ENCODE results near the gene PRKCA. TPM values are rescaled to one million over a fixed set of nuclear protein-coding genes. Genes with fewer than 3 reads are reported as not detected.

Gene PRKCA
- total and polyA plus RNA-seq, 4 donors = 3.0 to 14.1 (median 5.4) TPM

- WGBS = 90% methylated on average over 8 of the region's 8 CpGs
- no peak overlapping the region for H3K9ac ChIP-seq (ENCODE audit: low read depth in 1 of 2, low read length in 2 of 2)
- no peak overlapping the region for H3K4me3 ChIP-seq (ENCODE audit: low read depth in 1 of 3, low read length in 3 of 3)
- H3K27me3 ChIP-seq (ENCODE audit: control insufficient read depth in 4 of 4, insufficient read depth in 4 of 4, low read length in 3 of 4) = no peaks in the 10 kb centered on the region
- DNase-seq (ENCODE audit: low spot score) = no peak
- H3K4me1 ChIP-seq (ENCODE audit: control insufficient read depth in 4 of 4, insufficient read depth in 4 of 4, low read length in 3 of 4) = peaks cover 0 to 4% (median 1%) of the 10 kb centered on the region in 4 donors
- no peak for TF ChIP-seq RXRA (IDR thresholded peaks at IDR 0.05)
- TF ChIP-seq NR2F2 (IDR thresholded peaks at IDR 0.05) = no peak
- TF ChIP-seq ATF3 (IDR thresholded peaks at IDR 0.05) = no peak
- no peak for TF ChIP-seq HNF4A (conservative IDR thresholded peaks at IDR 0.05)
- TF ChIP-seq HNF4G (IDR thresholded peaks at IDR 0.05) = no peak
- TF ChIP-seq YY1 (IDR thresholded peaks at IDR 0.05) = no peak
- no peak for TF ChIP-seq RAD21 (IDR thresholded peaks at IDR 0.05)
- TF ChIP-seq ZBTB33 (IDR thresholded peaks at IDR 0.05) = no peak
- TF ChIP-seq EGR1 (IDR thresholded peaks at IDR 0.05; ENCODE audit: low read depth in 2 of 2) = no peak
- no peak for TF ChIP-seq MAX (IDR thresholded peaks at IDR 0.05)
- no peak for TF ChIP-seq GABPA (IDR thresholded peaks at IDR 0.05 in 1 of 2, conservative IDR thresholded peaks at IDR 0.05 in 1 of 2)
- no peak for TF ChIP-seq REST (IDR thresholded peaks at IDR 0.05)
- no peak for TF ChIP-seq SP1 (IDR thresholded peaks at IDR 0.05)
- no peak for TF ChIP-seq TAF1 (conservative IDR thresholded peaks at IDR 0.05)
- H3K27ac ChIP-seq (ENCODE audit: low read depth in 1 of 2, low read length in 2 of 2) = no peak overlapping the region
- no peaks in the 10 kb centered on the region for H3K9me3 ChIP-seq (ENCODE audit: control insufficient read depth in 4 of 4, low read length in 3 of 4)
- no peaks in the 10 kb centered on the region for H3K36me3 ChIP-seq (ENCODE audit: control insufficient read depth in 4 of 4, insufficient read depth in 3 of 4, low read depth in 1 of 4, low read length in 3 of 4)
Measured at GRCh38 chr17:66474806-66475497, 172.5 kb downstream of the PRKCA start.

- H3K9me3 ChIP-seq (ENCODE audit: control insufficient read depth in 4 of 4, low read length in 3 of 4) = no peaks in the 10 kb centered on the region
- no peak overlapping the region for H3K27ac ChIP-seq (ENCODE audit: low read depth in 1 of 2, low read length in 2 of 2)
- TF ChIP-seq RAD21 (IDR thresholded peaks at IDR 0.05) (no peak), TAF1 (conservative IDR thresholded peaks at IDR 0.05) (no peak), RXRA (IDR thresholded peaks at IDR 0.05) (no peak), HNF4G (IDR thresholded peaks at IDR 0.05) (no peak), SP1 (IDR thresholded peaks at IDR 0.05) (no peak), JUND (IDR thresholded peaks at IDR 0.05) (no peak), HNF4A (conservative IDR thresholded peaks at IDR 0.05) (no peak), REST (IDR thresholded peaks at IDR 0.05) (no peak), ZBTB33 (IDR thresholded peaks at IDR 0.05) (no peak), EGR1 (IDR thresholded peaks at IDR 0.05; ENCODE audit: low read depth in 2 of 2) (no peak), FOXA2 (IDR thresholded peaks at IDR 0.05) (no peak)
- H3K9ac ChIP-seq (ENCODE audit: low read depth in 1 of 2, low read length in 2 of 2) = no peak overlapping the region
- H3K4me1 ChIP-seq (ENCODE audit: control insufficient read depth in 4 of 4, insufficient read depth in 4 of 4, low read length in 3 of 4) = peaks cover 0 to 4% (median 1%) of the 10 kb centered on the region in 4 donors
- no peak for DNase-seq (ENCODE audit: low spot score)
- WGBS = 95% methylated on average over 6 of the region's 6 CpGs
- no peak overlapping the region for H3K4me3 ChIP-seq (ENCODE audit: low read depth in 1 of 3, low read length in 3 of 3)
- peaks cover 0 to 1% (median 0%) of the 10 kb centered on the region in 4 donors for H3K36me3 ChIP-seq (ENCODE audit: control insufficient read depth in 4 of 4, insufficient read depth in 3 of 4, low read depth in 1 of 4, low read length in 3 of 4)
- no peaks in the 10 kb centered on the region for H3K27me3 ChIP-seq (ENCODE audit: control insufficient read depth in 4 of 4, insufficient read depth in 4 of 4, low read length in 3 of 4)
Measured at GRCh38 chr17:66476014-66476413, 173.6 kb downstream of the PRKCA start.

Data from liver (tissue), 9 donors.